Smooth muscle cell (in vitro differentiated cells): ENCODE results near the gene SPEF2. TPM values are rescaled to one million over a fixed set of nuclear protein-coding genes. Genes with fewer than 3 reads are reported as not detected.

Source experiments
- DNase-seq: peaks from one replicate; lab custom pipeline; 2025; ENCODE audit not compliant: unreplicated experiment; lab: John Stamatoyannopoulos, UW
- H2AFZ ChIP-seq: fragments of 200-600 bp; sonication (generic); 2 replicates; pipeline ENCODE4 v1.6.0; 2016; ENCODE audit warnings: antibody characterized with exemption, low read depth, mild to moderate bottlenecking
- H3F3A ChIP-seq: fragments of 200-600 bp; sonication (generic); 2 replicates; pipeline ENCODE4 v1.6.0; 2017; ENCODE audit warnings: antibody characterized with exemption, low read depth
- H3K27ac ChIP-seq: fragments of 200-600 bp; sonication (generic); 2 replicates; pipeline ENCODE4 v1.5.1; 2016; ENCODE audit warnings: low read depth, mild to moderate bottlenecking
- H3K27me3 ChIP-seq: fragments of 200-600 bp; sonication (generic); 2 replicates; pipeline ENCODE4 v1.6.1; 2016; ENCODE audit warnings: low read depth, mild to moderate bottlenecking
- H3K36me3 ChIP-seq: fragments of 200-600 bp; sonication (generic); 2 replicates; pipeline ENCODE4 v1.5.1; 2016; ENCODE audit warnings: low read depth
- H3K4me1 ChIP-seq: fragments of 200-600 bp; sonication (generic); 2 replicates; pipeline ENCODE4 v1.5.1; 2016; ENCODE audit warnings: low read depth
- H3K4me2 ChIP-seq: fragments of 200-600 bp; sonication (generic); 2 replicates; pipeline ENCODE4 v1.6.0; 2016; ENCODE audit warnings: mild to moderate bottlenecking
- H3K4me3 ChIP-seq: fragments of 200-600 bp; sonication (generic); 2 replicates; pipeline ENCODE4 v1.5.1; 2016; ENCODE audit warnings: mild to moderate bottlenecking
- H3K79me2 ChIP-seq: fragments of 200-600 bp; sonication (generic); 2 replicates; pipeline ENCODE4 v1.6.0; 2016; ENCODE audit warnings: low read depth, mild to moderate bottlenecking
- H3K9ac ChIP-seq: fragments of 200-600 bp; sonication (generic); 2 replicates; pipeline ENCODE4 v1.6.0; 2016; ENCODE audit warnings: low read depth
- H3K9me3 ChIP-seq: fragments of 200-600 bp; sonication (generic); replicated peaks from 2 replicates; pipeline ENCODE4 v1.5.1; 2016; ENCODE audit warnings: low read depth
- H4K20me1 ChIP-seq: fragments of 200-600 bp; sonication (generic); 2 replicates; pipeline ENCODE4 v1.6.0; 2016; ENCODE audit warnings: low read depth
- WGBS: methylation state at CpG from one replicate; pipeline ENCODE4 v1.1.7; 2016; ENCODE audit warnings: low lambda C conversion rate; 5-methylcytosine and 5-hydroxymethylcytosine counted together
- polyA plus RNA-seq: library from polyadenylated mRNA; unstranded; fragments of >200 nt; fragmentation: Nextera tagmentation; extraction: Ambion mirVana; gene quantifications from 2 replicates; pipeline ENCODE4 v1.2.1, GENCODE V29; 2016
- total RNA-seq: library from RNA; depleted of rRNA; stranded (reverse); fragments of >200 nt; gene quantifications from 2 replicates; pipeline ENCODE4 v1.2.3, GENCODE V29; 2014
- TF ChIP-seq, protein P1 (sequence below): fragments of 200-600 bp; sonication (generic); IDR thresholded peaks from 2 replicates; pipeline ENCODE4 v1.5.1; 2017; ENCODE audit warnings: borderline replicate concordance, mild to moderate bottlenecking, antibody characterized with exemption; ENCODE audit not compliant: insufficient read depth, poor library complexity, severe bottlenecking

The SPEF2 gene
- total and polyA plus RNA-seq, 2 experiments from 2014 or later, result 3.1 to 4.8 TPM

DNA sequence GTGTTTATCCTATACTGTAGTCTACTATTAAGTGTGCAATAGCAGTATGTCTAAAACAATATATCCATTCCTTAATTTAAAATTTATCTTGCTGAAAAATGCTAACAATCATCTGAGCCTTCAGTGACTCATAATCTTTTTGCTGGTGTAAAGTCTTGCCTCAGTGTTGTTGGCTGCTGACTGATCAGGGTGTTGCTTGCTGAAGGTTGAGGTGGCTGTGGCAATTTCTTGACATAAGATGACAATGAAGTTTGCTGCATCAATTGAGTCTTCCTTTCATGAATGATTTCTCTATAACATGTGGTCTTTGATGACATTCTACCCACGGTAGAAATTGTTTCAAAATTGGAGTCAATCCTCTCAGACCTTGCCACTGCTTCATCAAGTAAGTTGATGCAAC lies 24.3 kb upstream of the SPEF2 start:
- H3K4me2 ChIP-seq, result no peak overlapping the region
- 70% methylated on average over 1 of the region's 1 CpG for WGBS
- no peak for DNase-seq

DNA sequence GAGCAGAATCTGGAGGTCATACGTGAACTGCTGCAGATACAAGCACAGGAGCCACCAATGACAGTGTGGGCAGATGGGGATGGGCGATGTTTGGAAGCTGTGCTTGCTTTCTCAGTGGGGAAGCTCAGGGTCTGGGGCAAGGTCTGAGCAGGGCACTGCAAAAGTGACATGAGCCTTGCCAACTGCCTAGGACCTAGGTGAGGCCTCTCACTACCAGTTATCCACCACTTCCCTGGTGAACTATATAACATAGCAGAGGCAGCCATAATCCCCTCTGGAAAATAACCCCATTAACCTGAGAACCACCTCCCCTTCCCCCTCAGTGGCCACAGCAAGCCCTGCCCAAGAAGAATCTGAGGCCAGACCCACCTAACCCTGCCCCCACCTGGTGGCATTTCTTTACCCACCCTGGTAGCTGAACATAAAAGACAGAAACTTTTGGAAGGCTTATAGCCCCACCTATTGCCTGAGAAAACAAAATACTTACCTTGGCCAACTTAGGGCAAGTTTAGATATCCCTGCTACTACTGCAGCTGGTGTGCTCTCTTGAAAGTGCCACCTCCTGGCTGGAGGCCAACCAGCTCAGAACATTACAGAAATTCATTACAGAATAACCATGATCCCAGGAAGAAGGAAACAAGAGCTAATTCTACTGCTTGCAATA lies 18.8 kb upstream of the SPEF2 start:
- no peak overlapping the region for H3K4me2 ChIP-seq
- no peaks in the 10 kb centered on the region for H4K20me1 ChIP-seq
- H2AFZ ChIP-seq, result no peak overlapping the region
- TF ChIP-seq, protein P1, sequence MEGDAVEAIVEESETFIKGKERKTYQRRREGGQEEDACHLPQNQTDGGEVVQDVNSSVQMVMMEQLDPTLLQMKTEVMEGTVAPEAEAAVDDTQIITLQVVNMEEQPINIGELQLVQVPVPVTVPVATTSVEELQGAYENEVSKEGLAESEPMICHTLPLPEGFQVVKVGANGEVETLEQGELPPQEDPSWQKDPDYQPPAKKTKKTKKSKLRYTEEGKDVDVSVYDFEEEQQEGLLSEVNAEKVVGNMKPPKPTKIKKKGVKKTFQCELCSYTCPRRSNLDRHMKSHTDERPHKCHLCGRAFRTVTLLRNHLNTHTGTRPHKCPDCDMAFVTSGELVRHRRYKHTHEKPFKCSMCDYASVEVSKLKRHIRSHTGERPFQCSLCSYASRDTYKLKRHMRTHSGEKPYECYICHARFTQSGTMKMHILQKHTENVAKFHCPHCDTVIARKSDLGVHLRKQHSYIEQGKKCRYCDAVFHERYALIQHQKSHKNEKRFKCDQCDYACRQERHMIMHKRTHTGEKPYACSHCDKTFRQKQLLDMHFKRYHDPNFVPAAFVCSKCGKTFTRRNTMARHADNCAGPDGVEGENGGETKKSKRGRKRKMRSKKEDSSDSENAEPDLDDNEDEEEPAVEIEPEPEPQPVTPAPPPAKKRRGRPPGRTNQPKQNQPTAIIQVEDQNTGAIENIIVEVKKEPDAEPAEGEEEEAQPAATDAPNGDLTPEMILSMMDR, result no peak
- H3K9me3 ChIP-seq, result no peaks in the 10 kb centered on the region
- no peaks in the 10 kb centered on the region for H3K27me3 ChIP-seq
- H3K4me3 ChIP-seq, result no peak overlapping the region
- no peak overlapping the region for H3K9ac ChIP-seq
- H3K27ac ChIP-seq, result no peak overlapping the region
- 93% methylated on average over 2 of the region's 2 CpGs for WGBS
- no peak for DNase-seq
- H3K79me2 ChIP-seq, result no peaks in the 10 kb centered on the region
- no peaks in the 10 kb centered on the region for H3K4me1 ChIP-seq
- H3K36me3 ChIP-seq, result no peaks in the 10 kb centered on the region
- H3F3A ChIP-seq, result no peaks in the 10 kb centered on the region

More for the DNA sequence above, 24.3 kb upstream of the SPEF2 start:
- no peaks in the 10 kb centered on the region for H3K36me3 ChIP-seq
- TF ChIP-seq, protein P1, result no peak
- no peaks in the 10 kb centered on the region for H3F3A ChIP-seq
- no peaks in the 10 kb centered on the region for H3K9me3 ChIP-seq
- no peaks in the 10 kb centered on the region for H4K20me1 ChIP-seq
- no peak overlapping the region for H3K4me3 ChIP-seq
- H2AFZ ChIP-seq, result no peak overlapping the region
- no peaks in the 10 kb centered on the region for H3K4me1 ChIP-seq
- no peak overlapping the region for H3K27ac ChIP-seq
- H3K79me2 ChIP-seq, result no peaks in the 10 kb centered on the region
- H3K9ac ChIP-seq, result no peak overlapping the region
- peaks cover 28% of the 10 kb centered on the region for H3K27me3 ChIP-seq

DNA sequence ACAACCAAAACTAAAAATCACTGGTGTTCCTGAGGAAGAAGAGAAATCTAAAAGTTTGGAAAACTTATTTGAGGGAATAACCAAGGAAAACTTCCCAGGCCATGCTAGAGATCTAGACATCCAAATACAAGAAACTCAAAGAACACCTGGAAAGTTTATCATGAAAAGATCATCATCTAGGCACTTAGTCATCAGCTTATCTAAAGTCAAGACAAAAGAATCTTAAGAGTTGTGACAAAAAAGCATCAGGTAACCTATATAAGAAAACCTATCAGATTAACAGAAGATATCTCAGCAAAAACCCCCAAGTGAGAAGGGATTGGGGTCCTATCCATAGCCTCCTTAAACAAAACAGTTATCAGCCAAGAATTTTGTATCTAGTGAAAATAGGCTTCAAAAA lies 17.1 kb upstream of the SPEF2 start:
- Histone ChIP-seq H3K9ac (no peak overlapping the region), H4K20me1 (no peaks in the 10 kb centered on the region)
- DNase-seq, result no peak

More for the DNA sequence above, 17.1 kb upstream of the SPEF2 start:
- Histone ChIP-seq H3K4me3 (no peak overlapping the region), H3K4me1 (no peaks in the 10 kb centered on the region), H3K27me3 (no peaks in the 10 kb centered on the region), H3K27ac (no peak overlapping the region), H3K9me3 (no peaks in the 10 kb centered on the region), H3K4me2 (no peak overlapping the region), H2AFZ (no peak overlapping the region), H3K36me3 (no peaks in the 10 kb centered on the region), H3F3A (no peaks in the 10 kb centered on the region), H3K79me2 (no peaks in the 10 kb centered on the region)
- TF ChIP-seq, protein P1, result no peak
